ENCODE results near the gene CELF4.

Gene CELF4

GRCh38 chr18:37450434-37451132 is 115.0 kb downstream of the CELF4 start:
- DNase-seq (ENCODE audit: low read depth), result no peak
- H3K4me3 ChIP-seq (ENCODE audit: low read depth, low read length), result no peak overlapping the region
- TF ChIP-seq, protein P1, sequence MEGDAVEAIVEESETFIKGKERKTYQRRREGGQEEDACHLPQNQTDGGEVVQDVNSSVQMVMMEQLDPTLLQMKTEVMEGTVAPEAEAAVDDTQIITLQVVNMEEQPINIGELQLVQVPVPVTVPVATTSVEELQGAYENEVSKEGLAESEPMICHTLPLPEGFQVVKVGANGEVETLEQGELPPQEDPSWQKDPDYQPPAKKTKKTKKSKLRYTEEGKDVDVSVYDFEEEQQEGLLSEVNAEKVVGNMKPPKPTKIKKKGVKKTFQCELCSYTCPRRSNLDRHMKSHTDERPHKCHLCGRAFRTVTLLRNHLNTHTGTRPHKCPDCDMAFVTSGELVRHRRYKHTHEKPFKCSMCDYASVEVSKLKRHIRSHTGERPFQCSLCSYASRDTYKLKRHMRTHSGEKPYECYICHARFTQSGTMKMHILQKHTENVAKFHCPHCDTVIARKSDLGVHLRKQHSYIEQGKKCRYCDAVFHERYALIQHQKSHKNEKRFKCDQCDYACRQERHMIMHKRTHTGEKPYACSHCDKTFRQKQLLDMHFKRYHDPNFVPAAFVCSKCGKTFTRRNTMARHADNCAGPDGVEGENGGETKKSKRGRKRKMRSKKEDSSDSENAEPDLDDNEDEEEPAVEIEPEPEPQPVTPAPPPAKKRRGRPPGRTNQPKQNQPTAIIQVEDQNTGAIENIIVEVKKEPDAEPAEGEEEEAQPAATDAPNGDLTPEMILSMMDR (IDR thresholded peaks at IDR 0.05; ENCODE audit: low read depth, low read length, missing control alignments), result no peak

DNA sequence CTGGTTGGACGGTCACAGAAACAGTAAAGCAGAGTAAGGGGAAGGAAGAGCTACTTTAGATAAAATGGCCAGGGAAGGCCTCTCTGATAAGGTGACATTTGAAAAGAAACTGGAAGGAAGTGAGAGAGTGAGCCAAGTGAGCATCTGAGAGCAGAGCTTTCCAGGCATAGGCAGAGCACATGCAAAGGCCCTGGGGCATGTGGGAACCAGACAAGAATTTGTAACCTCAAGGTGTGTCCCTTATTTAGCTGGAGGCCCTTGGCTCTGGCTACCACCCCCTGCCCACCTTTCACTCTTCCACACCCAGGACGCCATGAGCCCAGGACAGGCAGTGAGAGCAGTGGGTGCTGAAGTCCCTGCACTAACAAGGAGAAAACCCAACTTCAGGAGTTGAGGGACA is 116.0 kb downstream of the CELF4 start:
- no peak overlapping the region for H3K4me3 ChIP-seq (ENCODE audit: low read depth, low read length)
- no peak for DNase-seq (ENCODE audit: low read depth)
- TF ChIP-seq, protein P1 (IDR thresholded peaks at IDR 0.05; ENCODE audit: low read depth, low read length, missing control alignments), result no peak

DNA sequence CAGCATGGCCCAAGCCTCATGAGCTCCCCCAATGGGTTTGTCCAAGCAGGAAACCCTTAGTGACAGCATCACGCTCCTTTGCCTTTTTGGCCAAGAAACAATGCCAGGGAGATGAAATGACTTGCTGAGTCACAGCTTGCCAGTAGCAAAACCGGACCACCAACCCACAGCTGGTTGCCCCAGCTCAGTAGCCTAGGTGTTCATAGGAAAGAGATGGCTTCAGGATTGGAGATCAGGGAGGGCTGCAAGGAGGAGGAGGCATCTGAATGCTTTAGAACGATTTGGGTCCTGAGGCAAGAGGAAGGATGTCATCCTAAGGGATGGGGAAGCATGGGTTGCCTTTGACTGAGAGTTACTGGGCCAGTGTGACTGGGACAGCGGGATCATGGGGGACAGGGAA is 116.7 kb downstream of the CELF4 start:
- no peak for DNase-seq (ENCODE audit: low read depth)
- no peak overlapping the region for H3K4me3 ChIP-seq (ENCODE audit: low read depth, low read length)
- TF ChIP-seq, protein P1 (IDR thresholded peaks at IDR 0.05; ENCODE audit: low read depth, low read length, missing control alignments), result no peak

- DNase-seq (ENCODE audit: low read depth), result no peak
Measured at GRCh38 chr18:37447962-37448888, 117.4 kb downstream of the CELF4 start.

DNA sequence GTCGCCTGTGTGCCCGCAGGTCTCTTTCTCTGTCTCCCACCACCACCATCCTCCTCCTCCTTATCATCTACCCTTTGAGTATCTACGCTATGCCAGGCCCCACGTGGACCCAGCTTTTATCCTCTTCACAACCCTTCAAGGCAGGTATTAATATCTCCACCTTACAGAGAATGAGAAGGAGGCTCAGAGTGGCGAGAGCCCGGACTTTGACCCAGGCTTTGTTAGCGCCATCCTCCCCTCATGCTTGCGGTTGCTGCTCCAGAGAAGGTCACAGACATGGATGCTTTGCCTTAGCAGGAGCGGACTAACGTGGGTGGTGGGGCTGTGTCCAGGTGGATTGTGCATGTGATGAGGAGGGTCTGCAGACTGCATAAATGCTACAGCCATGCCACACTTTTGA is 119.8 kb downstream of the CELF4 start:
- no peak overlapping the region for H3K4me3 ChIP-seq (ENCODE audit: low read depth, low read length)
- no peak for DNase-seq (ENCODE audit: low read depth)
- TF ChIP-seq, protein P1 (IDR thresholded peaks at IDR 0.05; ENCODE audit: low read depth, low read length, missing control alignments), result no peak

More at GRCh38 chr18:37447962-37448888, 117.4 kb downstream of the CELF4 start:
- H3K4me3 ChIP-seq (ENCODE audit: low read depth, low read length), result no peak overlapping the region
- TF ChIP-seq, protein P1 (IDR thresholded peaks at IDR 0.05; ENCODE audit: low read depth, low read length, missing control alignments), result no peak

GRCh38 chr18:37445368-37445767 is 120.2 kb downstream of the CELF4 start:
- no peak overlapping the region for H3K4me3 ChIP-seq (ENCODE audit: low read depth, low read length)
- DNase-seq (ENCODE audit: low read depth), result no peak
- TF ChIP-seq, protein P1 (IDR thresholded peaks at IDR 0.05; ENCODE audit: low read depth, low read length, missing control alignments), result no peak

Measured in GM12864 (cell line).